NCI-H1694 treated with DMSO at 0.1 percent for 48 hours (cell line): ENCODE data around the gene NACA2.
"Not testable (repeated sequence)": the region's sequence is repeated elsewhere in the genome, so short reads cannot be mapped to it uniquely, and the experiment has no call there.

ENCODE experiments used
- DNase-seq: peaks from one replicate; lab custom pipeline; 2025; lab: John Stamatoyannopoulos, UW

Gene NACA2

GRCh38 chr17:61599608-61600007, 8.6 kb upstream of the NACA2 start:
- no peak for DNase-seq

GRCh38 chr17:61598014-61598413, 7.0 kb upstream of the NACA2 start:
- DNase-seq, result no peak

DNA sequence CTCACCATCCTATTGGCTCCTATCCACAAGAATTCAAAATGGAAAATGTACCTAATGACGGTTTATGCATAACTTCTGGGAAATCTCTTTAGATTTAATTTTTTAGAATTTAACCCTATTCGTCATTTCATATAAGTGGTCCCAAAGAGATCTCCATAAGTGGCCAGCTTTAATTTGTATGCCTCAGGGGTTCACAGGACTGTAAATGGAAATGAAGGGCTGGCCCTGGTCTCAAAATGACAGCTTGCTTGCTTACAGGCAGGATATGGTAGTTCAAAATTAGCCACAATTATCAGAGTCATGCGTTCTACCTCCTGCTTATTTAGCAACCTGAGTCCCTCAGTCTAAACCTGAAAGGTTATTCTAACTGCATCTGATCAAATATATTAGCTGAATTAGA, 6.6 kb upstream of the NACA2 start:
- no peak for DNase-seq

DNA sequence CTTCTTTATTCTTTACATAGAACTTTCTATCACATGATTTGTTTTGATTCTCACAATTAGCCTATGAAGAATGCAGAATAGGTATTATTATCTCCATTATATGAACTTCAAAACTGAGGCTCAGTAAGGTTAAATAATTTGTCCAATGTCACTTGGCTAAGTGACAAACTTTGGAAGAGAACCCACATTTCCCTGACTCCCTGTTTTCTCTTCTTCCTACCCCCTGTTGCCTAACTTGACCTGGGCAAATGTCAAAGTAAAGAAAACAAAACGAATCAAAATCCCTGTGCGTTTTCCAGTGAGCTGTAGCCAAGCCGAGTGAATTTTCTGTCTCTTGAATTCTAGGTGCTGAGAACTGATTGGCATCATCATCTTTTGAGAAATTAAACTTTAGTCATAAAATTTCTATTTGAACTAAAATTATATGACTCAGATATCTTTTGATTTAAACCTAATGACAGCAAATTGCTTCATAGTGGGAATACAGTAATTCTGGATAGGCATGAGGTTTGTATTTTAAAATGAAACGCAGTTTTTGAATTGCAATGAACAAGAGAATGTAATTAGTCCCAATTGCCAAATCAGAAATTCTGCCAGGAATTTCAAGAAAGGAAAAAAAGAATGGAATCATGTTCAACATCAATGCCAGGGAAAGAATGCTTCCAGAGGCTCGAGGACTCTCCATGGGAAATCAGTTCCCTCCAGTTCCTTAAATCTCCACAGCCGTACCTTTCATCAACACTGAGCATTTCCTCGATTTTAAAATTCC, 4.6 kb upstream of the NACA2 start:
- no peak for DNase-seq

- DNase-seq, result no peak
Observed at GRCh38 chr17:61594294-61594825, 3.3 kb upstream of the NACA2 start.

DNA sequence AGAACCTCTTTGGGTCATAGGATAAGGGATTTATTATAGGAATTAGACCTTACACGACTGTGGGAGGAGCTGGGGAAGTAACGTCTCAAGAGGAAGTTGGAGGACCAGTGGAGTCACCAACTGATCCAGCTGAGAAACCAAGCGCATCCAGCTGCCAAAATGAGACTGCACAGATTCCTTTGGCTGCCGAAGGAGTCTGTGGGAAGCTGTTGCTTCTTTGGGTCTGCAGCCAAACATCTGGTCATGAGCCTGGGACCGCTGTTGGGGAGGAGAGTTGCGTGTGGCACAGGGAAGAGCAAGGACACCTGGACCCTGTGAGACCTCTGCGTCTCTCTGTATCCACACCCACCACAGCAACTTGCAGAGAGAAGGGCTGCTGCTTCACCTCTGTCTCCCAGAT, 2.4 kb upstream of the NACA2 start:
- no peak for DNase-seq

GRCh38 chr17:61591930-61592329, 911 bp upstream of the NACA2 start:
- no peak for DNase-seq

GRCh38 chr17:61589990-61590389, 1.0 kb downstream of the NACA2 start:
- no peak for DNase-seq

- DNase-seq, result peak; percentile 88
Observed at GRCh38 chr17:61587807-61588660, 3.0 kb downstream of the NACA2 start.

DNA sequence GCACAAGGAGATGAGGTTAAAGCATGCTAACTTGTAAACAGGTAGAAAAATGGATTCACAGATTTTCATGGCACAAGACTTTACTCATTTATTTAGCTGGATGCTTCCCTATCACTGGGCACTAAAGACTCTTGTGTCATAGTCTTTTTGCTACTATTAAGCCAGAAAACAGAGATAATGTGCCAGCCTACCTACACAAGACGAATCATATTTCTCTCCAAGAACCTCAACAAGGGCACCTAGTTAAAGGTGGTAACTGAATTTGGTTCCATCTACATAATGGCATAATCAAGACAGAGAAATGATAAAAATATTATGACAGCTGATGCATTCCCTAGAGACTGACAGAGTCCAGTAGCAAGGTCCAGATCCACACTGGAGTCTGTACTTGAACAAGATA, 3.8 kb downstream of the NACA2 start:
- no peak for DNase-seq

GRCh38 chr17:61586622-61587021, 4.4 kb downstream of the NACA2 start:
- not testable (repeated sequence) for DNase-seq

DNA sequence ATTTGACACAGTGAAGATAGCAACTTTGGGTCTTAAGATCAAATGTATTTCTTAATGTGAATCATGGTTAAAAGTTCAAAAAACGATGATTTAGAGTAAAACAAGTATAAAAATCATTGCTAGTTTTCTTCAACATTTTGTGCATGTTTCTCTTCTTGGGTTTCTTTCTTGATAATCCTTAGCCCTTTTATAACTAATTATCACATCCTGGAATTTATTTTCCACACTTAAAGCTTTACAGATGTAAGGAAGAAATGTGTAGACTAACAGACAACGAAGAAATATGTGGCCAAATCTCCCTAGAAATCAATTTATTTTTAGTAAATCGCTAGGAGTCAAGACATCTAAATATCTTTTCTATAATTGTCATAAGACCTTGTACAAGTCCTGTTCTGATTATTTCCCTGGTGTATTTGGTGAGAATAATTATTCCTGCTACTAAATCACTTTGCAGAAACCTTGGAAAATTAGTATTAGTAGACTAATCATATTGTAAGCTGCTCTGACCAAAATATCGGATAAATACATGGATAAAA, 4.9 kb downstream of the NACA2 start:
- DNase-seq, result no peak

DNA sequence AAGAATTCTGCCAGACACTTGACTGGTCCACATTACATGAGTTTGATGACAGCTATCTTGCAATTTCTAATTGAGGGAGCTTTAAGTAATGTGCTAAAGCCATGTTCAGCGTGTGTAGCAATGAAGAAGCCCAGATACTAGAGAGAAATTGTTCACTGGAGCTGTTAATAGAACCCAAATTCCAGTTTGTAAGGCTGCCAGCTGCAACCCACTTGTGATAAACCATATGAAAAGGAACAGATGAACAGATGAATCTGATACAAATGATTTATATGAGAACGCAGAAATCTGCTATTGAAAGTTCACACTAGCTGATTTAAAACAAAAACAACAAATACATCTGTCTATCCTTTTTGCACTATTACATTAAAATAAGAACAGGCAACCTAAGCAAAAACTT, 6.2 kb downstream of the NACA2 start:
- DNase-seq, result peak; percentile 83

GRCh38 chr17:61584266-61584665, 6.8 kb downstream of the NACA2 start:
- DNase-seq, result no peak

DNA sequence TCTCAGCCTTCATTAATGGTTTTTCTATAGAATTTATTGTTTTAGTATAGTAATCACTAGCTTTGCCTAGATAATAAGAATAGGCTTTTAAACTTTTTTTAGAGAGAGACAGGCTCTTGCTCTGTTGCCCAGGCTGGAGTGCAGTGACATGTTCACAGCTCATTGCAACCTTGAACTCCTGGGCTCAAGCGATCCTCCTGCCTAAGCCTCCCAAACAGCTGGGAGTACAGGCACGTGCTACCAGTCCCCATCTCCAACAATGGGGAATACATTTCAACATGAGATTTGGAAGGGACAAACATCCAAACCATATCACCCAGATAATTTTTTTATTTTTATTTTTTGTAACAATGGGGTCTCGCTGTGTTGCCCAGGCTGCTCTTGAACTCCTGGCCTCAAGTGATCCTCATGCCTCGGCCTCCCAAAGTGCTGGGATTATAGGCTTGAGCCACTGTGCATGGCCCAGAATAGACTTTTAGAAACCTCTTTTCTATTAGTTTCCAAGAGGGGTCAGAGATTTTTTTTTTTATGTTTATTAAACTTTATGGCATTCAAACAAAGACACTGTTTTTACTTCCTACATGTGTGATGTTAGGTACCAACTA, 7.3 kb downstream of the NACA2 start:
- no peak for DNase-seq

GRCh38 chr17:61583242-61583641, 7.8 kb downstream of the NACA2 start:
- peak; percentile 90 for DNase-seq

GRCh38 chr17:61582593-61582992, 8.4 kb downstream of the NACA2 start:
- DNase-seq, result no peak

DNA sequence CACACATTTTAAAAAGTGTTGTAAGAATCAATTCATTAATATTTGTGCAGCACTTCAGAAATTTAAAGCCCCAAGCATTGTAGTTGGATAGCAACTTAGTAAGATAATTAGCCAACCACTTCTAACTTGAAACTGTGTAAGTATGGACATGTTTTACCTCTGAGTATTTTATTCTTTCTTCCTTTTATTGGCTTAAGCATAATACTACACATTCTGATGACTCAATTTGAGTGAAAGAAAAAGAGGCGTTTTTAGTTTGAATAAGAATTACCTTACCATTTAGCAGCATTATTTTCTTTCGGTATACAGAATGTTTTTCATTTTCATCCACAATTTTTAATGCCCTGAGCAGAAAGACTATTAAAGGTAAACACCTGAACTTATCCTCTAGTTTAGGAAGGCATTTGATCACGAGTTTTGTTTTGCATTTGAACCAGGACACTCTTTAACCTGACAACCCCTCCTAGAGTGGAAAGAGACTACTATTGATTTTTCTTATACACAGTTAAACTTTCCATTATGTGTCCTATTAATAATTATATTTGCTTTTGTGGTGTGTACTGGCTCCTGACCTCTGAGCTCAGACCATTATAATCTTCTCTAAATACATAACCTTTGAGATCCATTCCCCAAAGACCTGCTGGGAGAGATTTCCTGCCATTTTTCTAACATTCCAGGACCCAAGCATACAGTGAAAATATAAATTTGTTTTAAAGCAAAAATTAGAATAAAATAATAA, 9.2 kb downstream of the NACA2 start:
- DNase-seq, result no peak

- DNase-seq, result no peak
Observed at GRCh38 chr17:61580502-61580901, 10.5 kb downstream of the NACA2 start.

- DNase-seq, result peak; percentile 81
Observed at GRCh38 chr17:61579961-61580360, 11.1 kb downstream of the NACA2 start.

GRCh38 chr17:61579347-61579746, 11.7 kb downstream of the NACA2 start:
- no peak for DNase-seq

DNA sequence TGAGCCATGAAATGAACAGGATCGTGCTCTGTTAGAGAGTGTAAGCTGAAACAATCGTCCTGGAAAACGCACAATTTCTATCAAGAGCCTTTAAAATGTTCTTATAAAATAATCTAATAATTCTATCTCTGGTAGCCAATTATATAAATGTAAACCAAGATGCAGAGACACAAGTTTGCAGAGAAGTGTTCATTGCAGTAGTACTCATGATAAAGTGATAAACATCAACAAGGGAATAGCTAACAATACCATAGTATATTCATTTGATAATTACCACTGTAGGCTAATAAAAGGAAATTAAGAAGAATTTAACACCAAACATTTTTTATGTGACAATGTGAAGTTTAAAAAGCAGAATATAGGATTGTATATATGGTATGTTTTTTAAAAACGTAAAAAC, 12.4 kb downstream of the NACA2 start:
- no peak for DNase-seq
